PFSK-1 (cell line): Measurements from ENCODE around the gene FNBP1.

Experiments
- POLR2AphosphoS5 ChIP-seq: IDR thresholded peaks from 2 replicates; pipeline ENCODE4 v1.6.1; 2012; ENCODE audit warnings: low read depth, mild to moderate bottlenecking, control low read depth, low read length, moderate library complexity
- SIN3A ChIP-seq: IDR thresholded peaks from 2 replicates; pipeline ENCODE4 v1.6.1; 2012; ENCODE audit warnings: mild to moderate bottlenecking, low read length, moderate library complexity, borderline replicate concordance; ENCODE audit not compliant: insufficient read depth
- TAF1 ChIP-seq: IDR thresholded peaks from 2 replicates; pipeline ENCODE4 v1.6.1; 2012; ENCODE audit warnings: low read length, control low read depth, borderline replicate concordance; ENCODE audit not compliant: insufficient read depth

DNA sequence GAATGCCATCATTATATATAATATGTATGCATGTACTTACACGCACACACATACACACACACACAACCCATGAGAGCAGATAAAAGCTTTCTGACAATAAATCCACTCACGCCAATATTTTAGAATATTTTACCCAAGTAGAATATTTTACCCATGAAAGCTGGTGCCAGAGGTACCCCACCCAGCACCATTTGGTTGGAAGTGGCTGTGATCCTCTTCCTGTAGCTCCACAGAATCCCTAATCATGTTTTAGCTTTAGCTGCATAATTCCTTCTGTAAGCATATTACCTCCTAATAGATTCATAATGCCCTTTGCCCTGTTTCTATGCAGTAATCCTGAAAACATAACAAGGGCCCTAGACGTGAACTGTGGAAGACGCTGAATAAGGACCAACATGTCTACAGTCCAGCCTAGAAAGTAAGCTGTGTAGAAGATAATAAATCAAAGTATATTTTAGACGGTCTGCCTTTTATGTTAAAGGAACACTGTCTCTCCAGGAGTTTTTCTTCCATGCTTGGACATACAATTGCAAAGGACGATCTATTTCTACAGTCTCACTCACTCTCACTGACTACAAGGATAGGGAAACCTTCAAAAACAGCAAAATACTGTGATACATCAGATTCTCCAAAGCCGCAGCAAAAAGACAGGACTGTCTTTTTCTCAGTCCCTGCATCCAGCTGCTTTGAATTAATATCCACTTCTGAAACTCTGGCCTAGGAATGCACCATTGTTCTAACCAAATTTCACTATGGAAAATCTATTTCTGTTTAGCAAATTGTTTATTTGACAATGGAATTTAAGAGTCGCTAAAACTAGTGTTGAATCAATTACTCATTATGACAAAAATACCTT is 109.6 kb downstream of the FNBP1 start:
- TF ChIP-seq SIN3A (no peak), POLR2AphosphoS5 (no peak), TAF1 (no peak)
